Measurements from ENCODE around the gene NR6A1.

NR6A1 gene

DNA sequence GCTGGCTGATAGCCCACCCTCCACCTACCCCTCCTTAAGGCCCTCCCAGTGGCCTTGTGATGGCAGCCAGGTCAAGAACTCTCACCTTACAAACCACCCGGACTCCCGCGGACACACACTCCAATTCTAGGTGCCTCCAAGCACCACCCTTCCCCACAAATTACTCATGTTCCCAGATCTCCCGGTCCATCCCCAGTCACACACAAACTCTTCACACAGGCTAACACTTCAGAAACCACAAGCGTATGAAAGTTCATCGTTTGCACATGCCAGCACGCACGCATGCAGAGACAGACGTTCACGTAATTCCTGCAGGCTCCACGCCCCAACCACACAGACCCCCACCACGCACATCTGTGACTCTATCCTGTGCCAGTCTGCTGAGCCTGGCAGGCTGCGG lies 281.9 kb downstream of the NR6A1 start:
- Histone ChIP-seq H3K4me1 (ENCODE audit: control insufficient read depth, insufficient read depth, low read length) (no peaks in the 10 kb centered on the region), H3K9ac (ENCODE audit: low read depth, low read length) (no peak overlapping the region), H3K4me3 (ENCODE audit: low read length) (no peak overlapping the region), H3K4me2 (ENCODE audit: low read length) (no peak overlapping the region), H3K36me3 (ENCODE audit: insufficient read depth, low read length) (no peaks in the 10 kb centered on the region), H3K9me3 (replicated peaks; ENCODE audit: low read length) (no peaks in the 10 kb centered on the region), H3K27me3 (ENCODE audit: control insufficient read depth, insufficient read depth, low read length) (peaks cover 67% of the 10 kb centered on the region)

DNA sequence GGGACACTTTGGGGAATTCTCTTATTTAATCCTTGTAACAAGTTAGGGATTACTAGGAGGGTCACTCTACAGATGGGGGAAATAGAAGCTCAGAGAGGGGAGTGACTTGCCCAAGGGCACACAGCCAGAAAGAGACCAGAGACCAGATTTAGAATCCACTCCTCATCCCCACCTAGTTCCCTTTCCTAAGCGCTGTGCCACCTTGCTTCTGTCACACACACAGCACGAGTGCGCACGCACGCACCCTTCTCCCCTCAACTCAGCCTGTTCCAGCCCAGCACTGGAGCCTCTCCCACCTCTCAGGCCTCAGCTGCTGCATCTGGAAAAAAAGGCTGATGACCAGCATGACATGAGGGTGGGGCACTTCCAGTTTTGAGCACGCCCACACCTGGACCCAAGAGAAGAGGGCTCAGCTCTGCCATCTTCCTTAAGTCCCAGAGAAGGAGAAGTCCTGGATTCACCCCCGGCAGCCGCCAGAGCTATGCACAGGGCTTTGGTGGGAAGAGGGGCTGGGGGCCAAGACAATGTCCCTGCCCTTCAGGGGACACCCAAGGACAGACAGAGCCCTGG lies 282.4 kb downstream of the NR6A1 start:
- no peaks in the 10 kb centered on the region for H3K4me1 ChIP-seq (ENCODE audit: control insufficient read depth, insufficient read depth, low read length)
- peaks cover 64% of the 10 kb centered on the region for H3K27me3 ChIP-seq (ENCODE audit: control insufficient read depth, insufficient read depth, low read length)
- H3K9me3 ChIP-seq (replicated peaks; ENCODE audit: low read length): no peaks in the 10 kb centered on the region

DNA sequence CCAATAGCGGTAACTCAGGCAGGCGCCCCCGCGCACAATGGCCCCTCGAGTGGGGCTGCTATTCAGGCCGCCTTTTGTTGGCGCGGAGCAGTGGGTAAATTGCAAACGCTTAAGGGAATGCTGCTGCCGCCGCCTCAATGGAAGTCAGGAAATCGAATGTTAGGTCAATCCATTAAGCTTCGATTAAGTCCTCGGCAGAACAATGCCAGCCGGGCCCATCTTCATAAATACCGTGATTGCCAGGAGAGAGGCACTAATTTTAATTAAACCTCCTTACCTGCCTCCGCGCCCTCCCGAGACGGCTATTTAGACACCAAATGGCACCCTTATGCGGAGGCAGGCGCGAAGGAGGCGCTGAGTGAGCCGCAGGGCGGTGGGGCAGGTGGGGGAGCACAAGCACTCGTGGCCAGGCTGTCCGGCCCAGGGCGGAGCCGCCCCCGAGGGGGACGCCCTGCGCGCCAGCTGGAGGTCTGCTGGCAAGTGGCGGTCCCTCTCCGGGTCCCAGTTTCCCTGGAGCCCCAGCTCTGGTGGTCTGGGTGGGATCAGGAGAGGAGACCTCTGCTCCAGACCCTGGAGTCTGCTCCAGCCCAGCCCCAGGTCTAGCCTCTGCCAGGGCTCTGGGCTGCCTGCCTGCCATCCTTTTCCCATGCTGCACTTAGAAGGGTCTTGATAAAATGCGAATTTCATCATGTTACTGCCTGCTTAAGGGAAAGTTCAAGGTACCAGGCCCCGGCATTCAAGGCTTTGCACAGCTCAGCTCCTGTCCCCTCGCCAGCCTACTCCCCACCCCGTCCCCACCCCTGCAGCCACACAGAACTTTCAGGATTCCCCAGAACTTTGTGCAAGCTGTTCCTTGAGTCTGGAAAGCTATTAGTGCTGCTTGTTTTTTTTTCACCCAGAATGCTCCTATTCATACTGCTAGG lies 283.6 kb downstream of the NR6A1 start:
- H3K4me3 ChIP-seq (ENCODE audit: low read length): no peak overlapping the region
- no peak overlapping the region for H3K9ac ChIP-seq (ENCODE audit: low read depth, low read length)
- no peaks in the 10 kb centered on the region for H3K4me1 ChIP-seq (ENCODE audit: control insufficient read depth, insufficient read depth, low read length)
- no peaks in the 10 kb centered on the region for H3K36me3 ChIP-seq (ENCODE audit: insufficient read depth, low read length)
- no peak overlapping the region for H3K4me2 ChIP-seq (ENCODE audit: low read length)
- H3K27me3 ChIP-seq (ENCODE audit: control insufficient read depth, insufficient read depth, low read length): peaks cover 65% of the 10 kb centered on the region
- H3K9me3 ChIP-seq (replicated peaks; ENCODE audit: low read length): no peaks in the 10 kb centered on the region

More for the DNA sequence above, 282.4 kb downstream of the NR6A1 start:
- Histone ChIP-seq H3K9ac (ENCODE audit: low read depth, low read length) (no peak overlapping the region), H3K4me3 (ENCODE audit: low read length) (no peak overlapping the region), H3K4me2 (ENCODE audit: low read length) (no peak overlapping the region), H3K36me3 (ENCODE audit: insufficient read depth, low read length) (no peaks in the 10 kb centered on the region)

DNA sequence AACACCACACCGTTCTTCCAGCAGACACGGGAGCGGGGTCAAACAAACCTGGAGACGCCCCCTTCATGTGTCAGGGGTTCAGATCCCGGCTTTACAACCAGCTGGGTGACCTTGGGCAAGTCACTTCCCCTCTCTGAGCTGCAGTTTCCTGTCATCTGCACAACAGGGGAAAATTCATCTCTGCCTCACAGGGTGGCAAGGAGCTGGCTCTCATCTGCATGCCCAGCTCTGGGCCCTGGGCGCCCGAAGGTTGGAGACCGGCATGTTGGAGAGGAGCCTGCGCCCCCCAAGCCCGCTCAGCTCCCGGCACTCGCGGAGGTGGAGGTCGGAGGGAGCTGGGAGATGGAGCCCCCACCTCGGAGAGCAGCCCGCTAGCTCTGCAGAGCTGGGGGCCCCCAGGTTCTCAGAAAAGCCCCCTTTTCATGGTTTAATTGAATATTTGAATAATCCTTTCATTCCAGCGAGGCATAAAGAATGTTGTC lies 284.3 kb downstream of the NR6A1 start:
- Histone ChIP-seq H3K4me1 (ENCODE audit: control insufficient read depth, insufficient read depth, low read length) (no peaks in the 10 kb centered on the region), H3K4me3 (ENCODE audit: low read length) (no peak overlapping the region), H3K4me2 (ENCODE audit: low read length) (no peak overlapping the region), H3K9me3 (replicated peaks; ENCODE audit: low read length) (no peaks in the 10 kb centered on the region), H3K27me3 (ENCODE audit: control insufficient read depth, insufficient read depth, low read length) (peaks cover 71% of the 10 kb centered on the region), H3K36me3 (ENCODE audit: insufficient read depth, low read length) (no peaks in the 10 kb centered on the region), H3K9ac (ENCODE audit: low read depth, low read length) (no peak overlapping the region)

DNA sequence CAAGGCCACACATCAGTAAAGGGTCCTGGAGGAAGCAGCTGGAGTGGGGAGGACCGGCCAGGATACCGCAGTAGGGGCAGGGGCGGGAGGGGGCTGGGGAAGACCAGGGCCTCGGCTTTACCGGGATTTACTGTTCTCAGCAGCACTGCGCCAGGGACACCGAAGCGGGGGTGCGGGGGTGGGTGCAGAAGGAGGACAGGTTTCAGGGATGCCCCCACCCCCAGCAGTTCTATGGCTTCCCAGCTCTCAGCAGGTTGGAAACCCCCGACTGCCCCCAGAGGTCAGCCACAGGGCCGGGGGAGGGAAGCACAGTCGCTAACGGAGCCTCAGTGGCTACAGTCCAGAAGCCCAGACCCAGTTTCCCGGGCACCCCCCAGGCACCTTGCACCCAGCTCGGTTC lies 285.2 kb downstream of the NR6A1 start:
- Histone ChIP-seq H3K4me1 (ENCODE audit: control insufficient read depth, insufficient read depth, low read length) (no peaks in the 10 kb centered on the region), H3K9ac (ENCODE audit: low read depth, low read length) (no peak overlapping the region), H3K9me3 (replicated peaks; ENCODE audit: low read length) (no peaks in the 10 kb centered on the region), H3K36me3 (ENCODE audit: insufficient read depth, low read length) (no peaks in the 10 kb centered on the region), H3K27me3 (ENCODE audit: control insufficient read depth, insufficient read depth, low read length) (peaks cover 76% of the 10 kb centered on the region), H3K4me2 (ENCODE audit: low read length) (no peak overlapping the region), H3K4me3 (ENCODE audit: low read length) (no peak overlapping the region)

DNA sequence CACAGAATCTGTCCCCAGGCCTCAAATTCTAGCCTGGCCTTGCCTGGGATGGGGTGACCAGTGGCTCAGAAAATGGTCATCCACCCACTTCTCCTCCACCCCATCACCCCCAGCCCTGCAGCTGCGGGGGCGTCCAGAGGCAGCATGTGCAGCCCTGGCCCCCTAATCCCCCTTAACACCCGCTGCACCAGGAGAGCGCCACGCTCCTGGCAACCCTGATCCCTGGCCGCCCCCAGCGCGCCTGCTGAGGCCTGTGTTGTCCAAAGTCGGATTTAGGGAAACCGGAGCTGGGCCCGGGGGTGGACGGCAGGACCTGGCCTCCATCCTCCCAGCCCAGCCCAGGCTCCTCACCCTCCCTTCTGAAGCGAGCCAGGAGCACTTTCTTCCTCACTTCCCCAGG lies 285.9 kb downstream of the NR6A1 start:
- Histone ChIP-seq H3K9ac (ENCODE audit: low read depth, low read length) (no peak overlapping the region), H3K27me3 (ENCODE audit: control insufficient read depth, insufficient read depth, low read length) (peaks cover 76% of the 10 kb centered on the region)

DNA sequence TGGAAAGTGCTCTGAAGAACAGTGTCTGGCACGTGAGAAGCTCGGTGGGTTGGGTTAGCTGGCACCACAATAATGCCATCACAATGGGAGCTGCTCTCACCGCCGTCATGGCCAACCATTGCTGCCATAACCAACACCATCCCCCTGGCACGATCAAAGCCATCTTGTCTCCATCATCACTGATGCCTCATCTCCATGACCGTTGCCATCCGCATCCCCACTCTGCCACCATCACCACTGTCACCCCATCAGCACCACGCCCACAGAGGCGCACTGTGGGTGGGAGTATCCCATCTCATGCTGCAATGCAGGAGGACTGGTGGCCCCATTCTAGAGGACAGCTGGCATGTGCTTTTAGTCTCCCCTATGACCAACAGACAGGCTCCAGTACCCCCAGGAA lies 287.6 kb downstream of the NR6A1 start:
- Histone ChIP-seq H3K9ac (ENCODE audit: low read depth, low read length) (no peak overlapping the region), H3K9me3 (replicated peaks; ENCODE audit: low read length) (no peaks in the 10 kb centered on the region), H3K4me1 (ENCODE audit: control insufficient read depth, insufficient read depth, low read length) (no peaks in the 10 kb centered on the region), H3K4me2 (ENCODE audit: low read length) (no peak overlapping the region), H3K36me3 (ENCODE audit: insufficient read depth, low read length) (no peaks in the 10 kb centered on the region), H3K27me3 (ENCODE audit: control insufficient read depth, insufficient read depth, low read length) (peaks cover 77% of the 10 kb centered on the region), H3K4me3 (ENCODE audit: low read length) (no peak overlapping the region)

More for the DNA sequence above, 285.9 kb downstream of the NR6A1 start:
- Histone ChIP-seq H3K4me1 (ENCODE audit: control insufficient read depth, insufficient read depth, low read length) (no peaks in the 10 kb centered on the region), H3K9me3 (replicated peaks; ENCODE audit: low read length) (no peaks in the 10 kb centered on the region), H3K4me3 (ENCODE audit: low read length) (no peak overlapping the region), H3K4me2 (ENCODE audit: low read length) (no peak overlapping the region), H3K36me3 (ENCODE audit: insufficient read depth, low read length) (no peaks in the 10 kb centered on the region)

DNA sequence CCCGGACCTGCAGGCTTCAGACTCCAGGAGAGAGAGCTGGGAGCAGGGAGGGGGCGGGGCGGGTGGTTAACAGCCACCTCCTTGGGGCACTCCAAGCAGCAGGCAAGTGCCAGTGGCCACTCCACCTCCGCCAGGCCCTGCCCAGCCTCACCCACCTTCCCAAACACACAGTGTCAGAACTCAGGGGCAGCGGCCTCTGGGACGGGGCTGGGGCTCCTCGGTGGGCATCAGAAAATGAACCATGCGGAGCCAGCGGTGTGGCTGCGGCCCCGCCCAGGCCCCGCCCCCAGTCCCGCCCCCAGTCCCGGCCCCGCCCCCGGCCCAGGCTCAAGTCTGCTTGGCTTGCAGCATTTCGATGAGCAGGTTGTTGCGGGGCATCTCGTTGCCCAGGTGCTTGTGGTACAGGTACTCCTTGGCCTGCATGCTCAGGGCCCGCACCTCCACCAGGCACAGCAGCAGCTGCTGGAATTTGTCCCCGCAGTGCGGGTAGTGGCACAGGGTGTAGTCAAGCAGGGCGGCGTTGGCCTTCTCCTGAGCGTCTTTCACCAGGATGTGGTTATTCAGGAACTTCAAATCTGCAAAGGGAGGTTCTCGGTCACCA lies 288.6 kb downstream of the NR6A1 start:
- Histone ChIP-seq H3K9me3 (replicated peaks; ENCODE audit: low read length) (no peaks in the 10 kb centered on the region), H3K36me3 (ENCODE audit: insufficient read depth, low read length) (no peaks in the 10 kb centered on the region), H3K9ac (ENCODE audit: low read depth, low read length) (no peak overlapping the region), H3K4me2 (ENCODE audit: low read length) (no peak overlapping the region), H3K27me3 (ENCODE audit: control insufficient read depth, insufficient read depth, low read length) (peaks cover 74% of the 10 kb centered on the region), H3K4me1 (ENCODE audit: control insufficient read depth, insufficient read depth, low read length) (no peaks in the 10 kb centered on the region), H3K4me3 (ENCODE audit: low read length) (no peak overlapping the region)

DNA sequence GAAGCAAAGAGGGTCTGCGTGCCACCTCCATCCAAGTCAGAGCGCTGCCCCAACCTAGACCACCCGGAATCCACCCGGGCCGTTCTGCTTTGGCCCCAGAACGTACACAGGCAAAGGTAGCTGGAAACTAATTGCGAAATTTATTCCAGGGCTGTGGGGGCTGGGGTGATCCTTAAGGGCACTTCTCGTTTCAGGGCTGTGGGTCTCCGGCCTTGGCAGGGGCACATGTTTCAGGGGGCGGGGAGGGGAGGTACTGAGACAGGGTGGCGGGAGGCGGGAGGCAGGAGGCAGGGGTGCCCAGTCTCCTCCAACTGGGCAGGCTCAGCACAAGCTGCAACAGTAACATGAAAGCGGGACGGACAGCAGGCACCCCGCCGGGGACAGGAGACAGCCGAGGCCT lies 290.0 kb downstream of the NR6A1 start:
- H3K4me1 ChIP-seq (ENCODE audit: control insufficient read depth, insufficient read depth, low read length): no peaks in the 10 kb centered on the region
- H3K9me3 ChIP-seq (replicated peaks; ENCODE audit: low read length): no peaks in the 10 kb centered on the region
- no peak overlapping the region for H3K9ac ChIP-seq (ENCODE audit: low read depth, low read length)
- H3K4me2 ChIP-seq (ENCODE audit: low read length): no peak overlapping the region
- H3K4me3 ChIP-seq (ENCODE audit: low read length): no peak overlapping the region
- H3K27me3 ChIP-seq (ENCODE audit: control insufficient read depth, insufficient read depth, low read length): peaks cover 73% of the 10 kb centered on the region
- no peaks in the 10 kb centered on the region for H3K36me3 ChIP-seq (ENCODE audit: insufficient read depth, low read length)

DNA sequence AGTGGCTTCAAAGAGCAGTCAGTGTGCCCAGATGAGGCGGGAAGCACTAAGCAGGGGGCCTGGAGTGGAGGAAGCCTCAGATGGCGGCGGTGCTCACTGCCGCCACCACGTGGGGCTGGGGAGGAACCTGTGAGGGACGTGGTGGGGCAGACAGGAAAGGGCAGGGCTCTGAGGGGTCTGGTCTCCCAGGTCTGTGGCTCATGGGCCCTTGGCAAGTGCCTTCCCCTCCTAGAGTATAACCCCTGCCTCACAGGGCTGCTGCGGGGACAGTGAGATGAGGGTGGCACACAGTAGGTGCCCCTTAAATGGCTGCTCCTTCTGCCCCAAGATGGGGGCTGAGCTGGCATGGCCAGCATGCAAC lies 290.5 kb downstream of the NR6A1 start:
- Histone ChIP-seq H3K27me3 (ENCODE audit: control insufficient read depth, insufficient read depth, low read length) (peaks cover 75% of the 10 kb centered on the region), H3K4me2 (ENCODE audit: low read length) (no peak overlapping the region), H3K4me1 (ENCODE audit: control insufficient read depth, insufficient read depth, low read length) (no peaks in the 10 kb centered on the region), H3K9ac (ENCODE audit: low read depth, low read length) (no peak overlapping the region), H3K36me3 (ENCODE audit: insufficient read depth, low read length) (no peaks in the 10 kb centered on the region), H3K4me3 (ENCODE audit: low read length) (no peak overlapping the region), H3K9me3 (replicated peaks; ENCODE audit: low read length) (no peaks in the 10 kb centered on the region)

DNA sequence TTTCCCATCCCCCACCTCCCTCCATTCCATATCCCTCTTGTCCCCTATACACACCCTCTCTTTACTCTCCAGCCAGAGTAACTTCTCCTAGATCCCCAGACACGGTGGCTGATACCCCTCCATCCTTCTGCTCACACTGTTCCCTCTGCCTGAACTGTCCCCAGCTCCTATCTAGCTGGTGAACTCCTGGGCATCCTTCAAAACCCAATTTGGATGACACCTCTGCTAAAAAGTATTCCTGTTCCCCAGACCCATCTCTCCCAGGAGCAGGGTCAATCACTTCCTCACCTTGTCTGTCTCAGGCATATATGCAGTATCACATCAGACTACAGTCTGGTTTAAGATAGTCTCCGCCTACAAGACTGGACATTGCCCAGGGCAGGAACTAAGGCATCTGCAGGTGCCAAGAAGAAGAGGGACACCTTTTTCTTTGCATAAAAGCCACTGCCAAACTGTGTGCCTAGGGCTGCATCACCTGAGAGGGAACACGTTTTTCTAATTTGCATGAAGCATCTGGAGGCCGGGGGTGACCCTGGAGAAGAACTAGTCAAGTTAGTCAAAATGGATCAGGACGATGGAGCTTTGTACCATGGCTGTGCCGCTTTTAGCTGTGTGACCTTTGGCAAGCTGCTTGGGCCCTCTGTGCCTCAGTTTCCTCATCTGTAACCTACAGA lies 291.0 kb downstream of the NR6A1 start:
- H3K9me3 ChIP-seq (replicated peaks; ENCODE audit: low read length): no peaks in the 10 kb centered on the region
- H3K27me3 ChIP-seq (ENCODE audit: control insufficient read depth, insufficient read depth, low read length): peaks cover 72% of the 10 kb centered on the region
- H3K4me1 ChIP-seq (ENCODE audit: control insufficient read depth, insufficient read depth, low read length): no peaks in the 10 kb centered on the region
- no peaks in the 10 kb centered on the region for H3K36me3 ChIP-seq (ENCODE audit: insufficient read depth, low read length)
- H3K4me2 ChIP-seq (ENCODE audit: low read length): no peak overlapping the region
- H3K4me3 ChIP-seq (ENCODE audit: low read length): no peak overlapping the region
- no peak overlapping the region for H3K9ac ChIP-seq (ENCODE audit: low read depth, low read length)
